HL-60 (cell line): Measurements from ENCODE around the gene CTNNA1.

Experiments used
- DNase-seq, 2 experiments: peaks; one replicate each; pipeline ENCODE4 v3.0.0-alpha.2; 2010 to 2020; ENCODE audit warnings: low read depth in 1 of 2, low spot score in 1 of 2
- H3K27ac ChIP-seq: fragments of 250-450 bp; sonication (Bioruptor Pico); replicated peaks from 2 replicates; pipeline ENCODE4 v1.5.1; 2020; ENCODE audit warnings: mild to moderate bottlenecking, moderate library complexity
- H3K27me3 ChIP-seq: fragments of 250-450 bp; sonication (Bioruptor Pico); 2 replicates; pipeline ENCODE4 v1.5.1; 2021; ENCODE audit warnings: mild to moderate bottlenecking, moderate library complexity; ENCODE audit not compliant: insufficient read depth, poor library complexity, severe bottlenecking
- H3K4me3 ChIP-seq: replicated peaks from 2 replicates; pipeline ENCODE4 v1.5.1; 2011; ENCODE audit warnings: mild to moderate bottlenecking, control low read depth, low read length; ENCODE audit not compliant: insufficient read depth
- CTCF ChIP-seq: IDR thresholded peaks from one replicate; pipeline ENCODE4 v1.5.1; 2011; ENCODE audit warnings: low read length, control low read depth, inconsistent platforms; ENCODE audit not compliant: insufficient read depth
- GABPA ChIP-seq: IDR thresholded peaks from 2 replicates; pipeline ENCODE4 v1.6.1; 2012; ENCODE audit warnings: low read depth
- POLR2AphosphoS5 ChIP-seq: IDR thresholded peaks from 2 replicates; pipeline ENCODE4 v1.6.1; 2012; ENCODE audit warnings: low read depth
- REST ChIP-seq: IDR thresholded peaks from 2 replicates; pipeline ENCODE4 v1.6.1; 2012; ENCODE audit warnings: low read depth; ENCODE audit not compliant: insufficient replicate concordance
- SPI1 ChIP-seq: IDR thresholded peaks from 2 replicates; pipeline ENCODE4 v1.6.1; 2012; ENCODE audit warnings: low read depth, mild to moderate bottlenecking, borderline replicate concordance

Gene CTNNA1

GRCh38 chr5:138869038-138869437 lies 115.8 kb downstream of the CTNNA1 start:
- TF ChIP-seq GABPA = no peak
- TF ChIP-seq SPI1 = no peak
- no peak for TF ChIP-seq CTCF
- TF ChIP-seq REST = no peak
- TF ChIP-seq POLR2AphosphoS5 = no peak
- no peak for DNase-seq

GRCh38 chr5:138869763-138870500 lies 116.7 kb downstream of the CTNNA1 start:
- H3K27me3 ChIP-seq = no peaks in the 10 kb centered on the region
- H3K27ac ChIP-seq = no peak overlapping the region
- no peak for TF ChIP-seq POLR2AphosphoS5
- TF ChIP-seq GABPA = no peak
- TF ChIP-seq REST = no peak
- no peak for TF ChIP-seq CTCF
- no peak for TF ChIP-seq SPI1
- H3K4me3 ChIP-seq = no peak overlapping the region
- DNase-seq = no peak

More at GRCh38 chr5:138869038-138869437, 115.8 kb downstream of the CTNNA1 start:
- Histone ChIP-seq H3K27ac (no peak overlapping the region), H3K4me3 (no peak overlapping the region), H3K27me3 (no peaks in the 10 kb centered on the region)

GRCh38 chr5:138870611-138871010 lies 117.4 kb downstream of the CTNNA1 start:
- Histone ChIP-seq H3K27me3 (no peaks in the 10 kb centered on the region), H3K27ac (no peak overlapping the region), H3K4me3 (no peak overlapping the region)
- TF ChIP-seq REST = no peak
- no peak for TF ChIP-seq SPI1
- no peak for TF ChIP-seq POLR2AphosphoS5
- no peak for TF ChIP-seq GABPA
- TF ChIP-seq CTCF = no peak
- no peak for DNase-seq
